Measurements from ENCODE around the gene OSBPL1A.

Gene OSBPL1A

DNA sequence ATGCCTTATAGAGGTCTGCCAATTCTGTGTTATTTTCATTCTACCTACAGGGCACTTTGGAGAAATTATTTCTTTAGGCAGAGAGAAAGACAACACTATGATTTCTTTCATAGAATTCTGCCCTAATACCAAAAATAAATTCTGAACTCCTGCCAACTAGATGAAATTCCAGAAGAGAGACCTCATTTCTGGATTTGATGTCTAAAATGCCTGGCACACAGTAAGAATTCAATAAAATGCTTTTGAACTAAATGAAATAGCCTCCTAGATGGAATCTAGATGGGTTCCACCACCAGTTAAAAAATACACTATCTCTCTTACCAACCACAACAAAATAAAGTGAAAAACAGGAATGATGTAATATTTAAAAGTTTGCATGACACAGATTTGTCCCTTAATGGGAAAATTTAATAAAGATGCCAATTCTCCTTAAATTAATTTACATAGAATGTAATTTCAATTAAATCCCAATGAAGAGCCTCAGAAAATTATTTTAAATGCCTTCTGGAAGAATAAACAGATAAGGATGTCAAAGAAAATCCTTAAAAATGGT is 75.0 kb downstream of the OSBPL1A start:
- no peak for DNase-seq

DNA sequence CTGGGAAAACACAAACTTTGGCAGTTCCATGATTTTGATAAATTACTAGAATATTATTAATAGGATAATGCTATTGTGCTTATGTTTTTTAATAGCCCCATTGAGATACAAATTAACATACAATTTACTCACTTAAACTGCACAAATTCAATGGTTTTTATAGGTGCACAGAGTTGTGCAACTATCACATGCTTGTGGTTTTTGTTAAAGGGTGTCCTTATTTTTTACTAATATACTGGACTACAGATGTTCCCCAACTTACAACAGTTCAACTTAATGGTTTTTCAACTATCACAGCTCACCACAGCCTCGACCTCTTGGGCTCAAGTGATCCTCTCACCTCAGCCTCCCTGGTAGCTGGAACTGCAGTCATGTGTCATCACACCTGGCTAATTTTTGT is 76.6 kb downstream of the OSBPL1A start:
- no peak for DNase-seq

DNA sequence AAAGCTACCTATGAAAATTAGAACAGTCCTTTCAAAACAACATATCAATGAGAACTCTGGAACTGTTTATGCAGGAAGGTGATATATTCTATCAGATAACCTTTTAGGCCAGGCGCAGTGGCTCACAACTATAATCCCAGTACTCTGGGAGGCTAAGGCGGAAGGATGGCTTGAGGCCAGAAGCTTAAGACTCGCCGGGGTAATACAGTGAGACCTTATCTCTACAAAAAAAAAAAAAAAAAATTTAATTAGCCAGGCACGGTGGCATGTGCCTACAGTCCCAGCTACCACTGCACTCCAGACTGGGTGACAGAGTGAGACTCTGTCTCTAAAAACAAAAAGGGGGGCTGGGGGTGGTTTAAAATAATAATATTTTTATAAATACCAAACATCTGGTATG is 77.9 kb downstream of the OSBPL1A start:
- DNase-seq: no peak

DNA sequence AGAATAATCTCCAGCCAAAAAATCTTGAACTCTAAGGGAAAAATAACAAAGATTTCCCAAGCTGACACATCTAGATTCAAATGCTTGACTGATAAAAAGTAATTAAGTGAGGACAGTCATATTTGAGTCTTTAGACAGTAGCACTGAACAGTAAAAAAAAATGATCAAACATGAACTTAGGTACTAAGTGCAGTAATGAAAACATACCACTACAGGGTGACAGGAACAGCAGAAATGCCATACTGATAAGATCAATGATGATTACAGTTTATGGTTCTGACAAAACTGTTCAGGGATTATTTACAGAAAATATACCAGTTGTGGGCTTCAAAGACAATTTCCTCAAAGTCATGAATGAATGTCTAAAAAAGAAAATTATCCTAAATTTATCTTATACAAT is 80.3 kb downstream of the OSBPL1A start:
- DNase-seq: no peak

DNA sequence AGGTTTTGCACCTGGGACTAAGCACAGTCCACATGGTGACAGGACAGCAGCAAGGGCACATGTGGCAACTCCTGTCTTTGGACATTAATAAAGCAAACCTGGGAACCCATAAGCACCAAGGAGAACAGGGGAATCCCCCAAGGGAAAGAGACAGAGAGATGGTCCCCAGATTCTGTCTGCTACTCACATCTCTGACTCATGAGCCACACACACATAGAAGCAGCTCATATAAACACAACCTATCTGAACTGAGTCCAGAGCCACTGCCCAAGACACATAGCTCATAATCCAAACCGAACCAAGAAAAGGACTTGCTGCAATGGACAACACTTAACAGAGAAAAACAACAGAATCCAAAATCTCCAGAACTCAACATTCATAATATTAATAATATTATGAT is 82.5 kb downstream of the OSBPL1A start:
- no peak for DNase-seq

DNA sequence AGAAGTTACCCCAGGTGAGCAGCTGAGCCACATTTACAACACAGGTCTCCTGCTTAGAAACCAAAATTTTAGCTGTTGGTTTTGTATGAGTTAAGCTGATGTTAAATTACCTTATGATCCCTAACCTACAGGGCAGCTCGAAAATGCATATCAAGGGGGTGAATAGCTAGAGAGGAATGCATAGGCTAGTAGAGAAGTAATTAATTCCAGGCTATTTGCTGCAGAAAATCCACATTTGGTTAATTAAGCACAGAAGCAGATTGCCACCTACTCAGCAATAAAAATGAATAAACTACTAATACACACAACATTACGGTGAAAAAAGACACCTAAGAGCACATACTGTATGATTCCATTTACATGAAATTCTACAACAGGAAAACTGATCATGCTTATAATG is 91.4 kb downstream of the OSBPL1A start:
- DNase-seq: no peak

DNA sequence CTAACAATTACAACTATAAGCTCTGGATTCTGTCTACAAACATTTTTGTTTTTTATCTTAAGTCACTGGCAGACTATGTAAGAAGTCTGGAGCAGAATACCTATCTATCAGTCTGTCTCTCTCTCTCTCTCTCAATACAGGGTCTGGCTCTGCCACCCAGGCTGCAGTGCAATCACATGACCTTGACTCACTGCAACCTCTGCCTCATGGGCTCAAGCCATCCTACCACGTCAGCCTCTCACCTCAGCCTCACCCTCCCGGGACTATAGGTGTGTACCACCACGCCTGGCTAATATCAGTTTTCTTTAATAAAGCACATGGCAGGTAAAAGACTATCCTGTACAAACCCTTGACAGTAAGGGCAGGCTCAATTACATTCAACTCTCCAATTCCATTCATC is 96.9 kb downstream of the OSBPL1A start:
- DNase-seq: no peak

DNA sequence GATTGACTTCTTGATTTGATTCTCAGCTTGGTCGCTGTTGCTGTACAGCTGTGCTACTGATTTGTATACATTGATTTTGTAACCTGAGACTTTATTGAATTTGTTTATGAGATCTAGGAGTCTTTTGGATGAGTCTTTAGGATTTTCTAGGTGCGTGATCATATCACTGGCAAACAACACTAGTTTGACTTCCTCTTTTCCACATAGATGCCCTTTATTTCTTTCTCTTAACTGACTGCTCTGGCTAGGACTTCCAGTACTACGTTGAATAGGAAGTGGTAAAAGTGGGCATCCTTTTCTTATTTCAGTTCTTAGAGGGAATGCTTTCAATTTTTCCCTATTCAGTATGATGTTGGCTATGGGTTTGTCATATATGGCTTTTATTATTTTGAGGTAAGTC is 101.3 kb downstream of the OSBPL1A start:
- DNase-seq: no peak

DNA sequence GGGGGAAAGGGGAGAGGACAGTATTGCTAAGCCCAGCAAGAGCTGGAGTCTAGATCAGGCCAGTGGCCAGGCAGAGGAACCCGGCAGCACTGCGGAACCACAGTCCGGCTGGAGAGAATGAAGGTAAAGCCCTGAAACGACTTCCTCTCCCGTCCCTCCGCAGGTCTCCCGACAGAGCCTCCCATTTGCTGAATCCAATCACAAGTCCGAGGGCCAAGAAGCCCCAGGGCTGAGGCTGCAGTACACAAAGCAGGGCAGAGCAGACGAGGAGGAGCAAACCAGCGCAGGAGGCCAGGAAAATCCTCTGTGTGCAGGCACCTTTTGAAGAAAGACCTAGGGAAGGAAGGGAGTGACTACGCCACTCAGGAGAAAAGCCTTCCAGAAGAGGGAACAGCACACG is 104.4 kb downstream of the OSBPL1A start:
- DNase-seq: no peak

DNA sequence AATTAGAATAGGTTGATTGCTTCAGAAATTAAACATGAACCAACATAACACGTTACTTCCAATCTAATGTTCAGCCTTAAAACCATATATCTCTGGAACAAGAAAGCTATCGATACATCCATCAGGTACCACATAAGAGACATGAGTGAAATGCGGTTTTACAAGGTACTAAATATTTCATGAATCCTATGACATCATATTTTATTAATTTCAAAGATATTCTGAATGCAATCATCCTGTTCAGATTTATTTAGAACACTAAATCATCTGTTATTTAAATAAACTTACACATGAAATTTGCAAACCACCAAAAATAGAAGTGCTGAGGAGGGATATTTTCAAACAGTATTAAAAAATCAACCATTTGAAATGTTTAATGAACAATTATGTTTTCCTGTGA is 119.0 kb downstream of the OSBPL1A start:
- no peak for DNase-seq

DNA sequence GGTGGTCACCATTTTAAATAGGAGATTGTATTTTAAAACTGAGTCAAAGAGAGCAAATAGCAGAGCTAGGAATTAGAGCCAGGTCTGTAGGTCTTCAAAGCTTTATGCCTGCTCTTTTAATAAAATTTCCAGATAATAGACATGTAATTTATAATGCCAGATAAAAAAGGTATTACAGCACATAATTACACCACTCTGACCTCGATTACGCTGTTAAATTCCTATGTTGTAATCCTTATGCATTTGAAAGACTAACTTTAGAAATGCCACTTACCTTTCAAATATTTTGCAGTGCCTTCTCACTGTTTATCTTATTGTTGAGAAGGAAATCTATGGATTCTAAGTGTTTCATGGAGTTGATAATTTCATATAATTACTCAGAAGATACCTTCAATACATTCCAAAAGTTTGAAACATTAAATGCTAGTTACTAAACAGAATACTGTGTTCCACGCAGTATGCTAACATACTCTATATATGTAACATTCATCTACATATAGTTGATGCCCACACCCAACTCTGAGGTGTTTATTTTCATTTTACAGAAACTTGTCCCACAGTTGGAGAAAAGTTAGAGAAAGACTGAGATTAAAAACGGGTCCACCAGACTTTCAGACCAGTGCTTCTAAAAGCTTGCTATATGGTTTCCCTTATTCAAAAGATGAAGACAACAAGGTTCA is 120.0 kb downstream of the OSBPL1A start:
- DNase-seq: no peak

DNA sequence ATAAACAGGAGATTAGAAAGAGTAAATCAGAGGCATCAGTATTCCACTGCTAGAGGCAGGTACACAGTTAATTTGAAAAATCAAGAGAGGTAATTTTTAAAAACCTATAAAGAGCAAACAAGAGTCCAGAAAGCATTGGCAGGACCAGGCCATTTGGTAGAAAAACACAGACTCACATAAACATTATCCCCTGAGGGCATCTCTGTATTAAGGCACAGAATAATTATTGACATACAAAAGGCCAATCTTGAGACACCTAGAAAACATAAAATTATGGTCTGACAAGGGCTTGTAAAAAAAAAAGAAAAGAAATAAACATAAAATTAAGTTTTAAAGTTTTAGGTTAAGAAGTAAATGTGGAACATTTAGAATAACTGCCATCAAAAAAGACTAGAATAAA is 120.6 kb downstream of the OSBPL1A start:
- no peak for DNase-seq

DNA sequence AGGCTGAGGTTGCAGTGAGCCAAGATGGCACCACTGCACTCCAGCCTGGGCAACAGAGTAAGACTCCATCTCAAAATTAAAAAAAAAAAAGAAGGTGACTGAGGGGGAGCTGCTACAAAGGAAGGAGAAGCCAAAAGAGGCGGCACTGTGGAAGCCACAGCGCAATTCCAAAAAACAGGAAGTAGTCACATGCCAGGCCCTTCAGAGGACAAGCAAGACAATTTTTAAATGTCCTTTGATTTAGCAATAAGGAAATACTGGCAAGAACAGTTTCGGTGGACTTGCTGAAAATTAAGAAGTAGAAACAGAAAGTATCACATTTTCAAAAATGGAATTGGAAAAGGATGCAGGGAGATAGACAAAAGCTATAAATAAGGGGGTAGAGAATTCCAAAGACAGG is 122.8 kb downstream of the OSBPL1A start:
- no peak for DNase-seq

DNA sequence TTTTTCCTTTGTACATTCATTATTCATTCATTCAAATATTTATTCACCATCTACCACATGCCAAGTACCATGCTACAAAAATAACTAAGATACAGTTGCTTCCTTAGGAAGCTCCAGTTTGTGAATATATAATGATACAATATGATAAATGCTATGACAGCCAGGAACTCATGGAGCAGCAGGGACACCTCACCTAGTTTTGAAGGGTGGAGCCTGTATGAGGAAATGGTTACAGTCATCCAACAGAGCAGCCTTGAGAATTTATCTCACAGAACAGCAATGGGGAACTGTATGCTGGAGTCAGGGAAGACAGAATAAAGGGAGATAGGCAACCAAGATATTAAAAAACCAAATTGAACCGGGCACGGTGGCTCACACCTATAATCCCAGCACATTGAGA is 124.0 kb downstream of the OSBPL1A start:
- no peak for DNase-seq

DNA sequence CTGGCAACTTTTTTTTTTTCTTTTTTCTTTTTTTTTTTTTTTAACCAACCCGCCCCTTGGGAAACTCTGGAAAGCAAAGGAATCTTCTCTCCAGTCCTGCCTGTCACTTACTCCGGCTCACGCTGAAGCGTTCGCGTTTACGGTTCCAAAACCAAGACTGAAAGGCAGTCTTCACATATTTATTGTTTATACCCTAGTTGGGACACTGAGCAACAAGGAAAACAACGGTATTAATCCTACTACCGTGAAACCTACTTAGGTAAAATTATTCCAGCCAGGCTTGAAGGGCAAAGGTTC is 125.4 kb downstream of the OSBPL1A start:
- DNase-seq: peak; percentile 88

DNA sequence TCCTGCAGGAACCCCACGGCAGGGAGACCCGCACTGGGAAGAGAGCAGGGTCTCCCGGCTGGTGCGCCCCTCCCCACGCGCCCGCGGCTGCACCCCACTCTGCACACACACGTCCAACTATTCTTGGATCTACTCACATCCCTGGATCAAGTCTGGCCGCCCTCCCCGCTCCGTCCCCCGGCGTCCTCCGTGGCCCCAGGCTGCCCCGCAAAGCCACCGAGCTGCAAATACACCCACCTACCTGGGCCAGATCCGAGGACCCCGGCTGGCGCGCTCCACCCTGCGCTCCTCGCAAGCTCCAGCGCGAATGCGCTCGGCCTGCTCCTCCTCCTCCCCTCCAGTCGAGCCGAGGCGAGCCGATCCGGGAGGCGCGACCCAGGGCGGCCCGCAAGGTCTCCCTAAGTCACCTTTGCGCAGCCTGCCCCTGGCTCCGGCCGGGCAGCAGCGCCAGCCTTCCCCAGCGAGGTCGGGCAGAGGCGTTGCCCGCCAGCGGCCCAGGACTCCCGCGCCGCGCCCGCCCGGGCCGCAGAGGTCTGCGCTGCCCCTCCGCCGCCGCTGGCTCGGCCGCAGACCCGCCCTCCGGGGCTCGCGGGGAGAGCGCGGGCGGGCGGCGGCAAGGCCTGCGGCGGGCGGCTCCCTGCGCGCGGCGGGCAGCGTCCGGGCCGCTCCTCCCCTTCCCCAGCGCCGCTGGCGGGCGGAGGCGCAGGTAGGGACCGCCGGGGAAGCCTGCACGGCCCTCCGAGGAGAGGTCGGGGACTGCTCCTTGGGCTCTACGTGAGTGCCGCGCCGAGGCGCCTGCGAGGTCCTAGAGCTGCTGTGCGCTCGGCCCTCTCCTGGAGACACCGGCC is 126.0 kb downstream of the OSBPL1A start:
- DNase-seq: peak; percentile 90

DNA sequence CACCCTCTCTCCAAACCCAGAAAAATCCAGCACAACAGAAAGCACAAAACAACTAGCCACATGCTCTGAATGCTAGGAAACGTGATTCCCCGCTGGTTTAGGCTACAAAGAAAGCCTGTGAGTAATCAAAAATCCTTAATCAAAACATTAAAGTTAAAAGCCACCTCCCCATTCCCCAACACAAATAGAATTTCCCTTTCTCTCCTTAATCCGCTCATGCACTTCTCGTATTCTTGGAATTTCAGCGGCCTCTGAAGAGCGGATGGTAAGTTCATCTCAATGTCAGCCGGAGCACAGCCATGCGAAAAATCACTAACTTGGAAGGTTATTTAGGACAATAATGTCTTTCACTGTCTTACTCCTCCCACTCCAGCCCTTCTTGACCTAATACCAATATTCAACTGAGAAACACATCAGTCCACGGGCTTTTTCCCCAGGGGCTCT is 126.7 kb downstream of the OSBPL1A start:
- no peak for DNase-seq

DNA sequence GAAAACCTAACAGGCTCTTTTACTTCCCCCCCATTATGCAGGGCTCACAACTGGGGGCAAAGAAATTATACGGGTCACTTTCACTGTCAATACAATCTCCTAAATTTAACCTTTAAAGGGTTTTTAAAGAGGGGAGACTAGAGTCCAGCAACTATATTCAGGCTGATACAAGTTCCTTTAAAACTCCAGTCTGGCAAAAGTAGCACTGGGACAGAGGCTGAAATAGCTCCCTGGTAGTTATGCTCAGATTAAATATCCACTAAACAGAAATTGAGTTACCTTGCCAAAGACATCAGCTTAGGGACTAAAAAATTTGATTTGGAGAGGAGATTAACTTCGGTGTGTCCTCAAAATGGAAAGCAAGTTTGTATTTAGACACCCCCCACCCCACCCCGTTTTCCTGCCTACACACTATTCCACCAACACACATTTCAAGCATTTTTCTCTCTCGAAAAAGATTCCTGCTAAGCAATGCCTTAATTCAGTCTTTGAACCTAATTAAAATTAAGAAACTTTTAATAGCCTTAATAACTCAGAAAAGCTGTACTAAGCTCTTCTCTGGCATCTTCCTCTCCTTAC is 127.2 kb downstream of the OSBPL1A start:
- no peak for DNase-seq

DNA sequence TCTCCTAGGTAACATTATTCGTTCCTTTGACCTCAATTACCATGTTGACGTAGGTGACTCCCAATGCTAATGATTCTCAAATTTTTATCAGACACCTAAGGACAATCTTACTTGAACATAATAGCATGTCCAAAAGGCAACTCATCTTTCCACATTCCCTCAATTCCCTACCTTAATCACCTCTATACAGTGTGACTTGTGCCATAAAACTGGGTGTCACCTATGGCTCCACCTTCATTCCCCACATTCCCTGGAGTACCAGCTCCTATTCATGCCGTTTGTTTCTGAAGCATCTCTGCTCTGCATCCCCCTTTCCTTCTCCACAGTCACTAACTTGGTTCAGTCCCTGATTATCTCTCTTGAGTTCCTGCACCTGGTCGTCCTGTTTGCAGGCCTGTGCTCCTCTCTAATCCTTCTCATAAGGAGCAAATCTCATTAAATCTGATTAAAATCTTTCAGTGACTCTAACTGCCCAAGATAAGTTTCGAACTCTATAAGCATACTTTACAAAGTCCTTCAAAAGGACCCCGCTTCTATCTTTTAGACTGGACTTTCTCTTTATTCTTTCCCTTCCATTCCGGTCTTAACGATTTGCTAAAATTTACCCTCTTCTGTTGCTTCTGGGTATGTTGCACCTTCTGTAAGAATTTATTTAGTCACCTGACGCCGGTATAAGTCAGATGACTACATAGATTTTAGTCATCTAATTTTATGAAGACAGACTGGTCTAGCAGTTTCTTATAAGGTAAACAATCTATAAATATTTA is 128.7 kb downstream of the OSBPL1A start:
- no peak for DNase-seq

DNA sequence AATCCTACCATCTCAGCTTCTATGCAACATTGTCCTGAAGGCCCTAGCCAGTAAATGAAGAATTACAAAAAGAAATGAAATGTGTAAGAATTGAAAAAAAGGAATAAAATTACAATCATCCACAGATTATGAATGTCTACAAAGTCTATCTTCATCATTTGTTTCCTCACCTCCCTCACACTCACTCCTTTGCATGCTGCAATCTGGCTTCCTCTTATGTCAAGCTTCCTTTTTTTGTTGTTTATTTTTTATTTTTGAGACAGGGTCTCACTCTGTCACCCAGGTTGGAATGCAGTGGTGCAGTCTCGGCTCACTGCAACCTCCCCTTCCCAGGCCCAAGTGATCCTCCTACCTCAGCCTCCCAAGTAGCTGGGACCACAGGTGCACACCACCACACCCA is 129.7 kb downstream of the OSBPL1A start:
- DNase-seq: no peak

DNA sequence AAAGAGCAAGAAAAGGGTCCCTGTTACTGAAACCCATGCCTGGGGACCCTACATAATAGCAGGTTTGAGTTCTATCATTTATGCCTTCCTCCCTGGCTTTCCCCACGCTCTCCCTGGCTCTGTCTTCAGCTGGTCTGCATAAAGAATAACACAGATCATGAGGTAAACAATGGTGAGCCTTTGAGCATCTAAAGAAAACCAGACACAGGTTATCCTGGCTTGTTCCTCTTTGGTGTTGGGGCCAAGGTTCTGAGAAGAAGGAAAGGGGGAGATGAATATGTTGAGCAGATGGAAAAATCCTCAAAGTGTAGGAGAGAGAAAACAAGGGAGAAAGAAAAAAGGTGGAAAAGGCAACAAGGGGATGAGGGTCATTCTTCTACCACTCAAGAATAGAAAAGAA is 131.5 kb downstream of the OSBPL1A start:
- DNase-seq: no peak

DNA sequence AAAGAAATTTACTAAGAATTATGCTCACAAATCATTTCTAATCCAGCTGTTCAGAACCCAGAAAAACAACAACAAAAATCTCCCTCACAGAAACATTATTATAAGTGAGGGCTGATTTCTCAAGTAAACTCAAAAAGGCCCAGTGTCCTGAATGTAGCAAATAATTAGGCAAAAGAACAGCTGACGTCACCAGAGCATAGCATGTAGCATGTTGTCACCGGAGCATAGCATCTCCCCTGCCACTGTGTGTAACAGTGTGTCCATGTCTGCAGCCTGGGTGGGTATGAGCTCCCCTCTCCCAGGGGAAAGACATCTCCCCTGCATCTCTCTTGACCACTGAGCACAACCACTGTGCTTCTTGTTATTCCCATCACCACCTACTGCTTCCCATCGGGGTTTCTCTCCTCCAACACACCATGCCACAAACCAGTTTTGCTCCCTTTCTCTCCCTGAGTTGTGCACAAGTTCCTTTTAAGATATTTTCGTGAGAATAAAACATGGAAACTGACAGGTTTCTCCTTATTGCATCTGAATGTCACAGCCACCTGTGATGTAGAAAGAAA is 132.0 kb downstream of the OSBPL1A start:
- no peak for DNase-seq

DNA sequence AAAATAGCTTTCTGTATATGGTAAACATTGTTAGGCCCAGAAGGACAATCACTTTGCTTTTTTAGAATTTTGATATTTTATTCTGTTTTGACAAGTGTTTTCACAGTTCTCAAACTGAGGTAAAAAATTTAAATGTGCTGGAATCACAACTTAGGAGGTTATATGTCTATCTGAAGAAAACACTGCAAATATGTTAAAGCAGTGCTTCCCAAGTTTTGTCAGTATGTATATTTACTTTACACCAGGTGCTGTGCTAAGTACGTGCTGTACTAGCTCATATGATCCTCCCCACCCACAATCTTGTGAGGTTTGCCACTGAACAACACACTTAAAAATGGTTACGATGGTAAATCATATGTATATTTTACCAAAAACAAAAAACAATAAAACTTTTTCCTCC is 134.6 kb downstream of the OSBPL1A start:
- DNase-seq: no peak

Data from retina (tissue), 1 donor.